NCI-H510A treated with DMSO at 0.1 percent for 48 hours (cell line): ENCODE data around the gene ABR.
"Not testable (repeated sequence)": the region's sequence is repeated elsewhere in the genome, so short reads cannot be mapped to it uniquely, and the experiment has no call there.

ENCODE experiments used
- DNase-seq: peaks from one replicate; lab custom pipeline; 2025; lab: John Stamatoyannopoulos, UW

ABR gene

DNA sequence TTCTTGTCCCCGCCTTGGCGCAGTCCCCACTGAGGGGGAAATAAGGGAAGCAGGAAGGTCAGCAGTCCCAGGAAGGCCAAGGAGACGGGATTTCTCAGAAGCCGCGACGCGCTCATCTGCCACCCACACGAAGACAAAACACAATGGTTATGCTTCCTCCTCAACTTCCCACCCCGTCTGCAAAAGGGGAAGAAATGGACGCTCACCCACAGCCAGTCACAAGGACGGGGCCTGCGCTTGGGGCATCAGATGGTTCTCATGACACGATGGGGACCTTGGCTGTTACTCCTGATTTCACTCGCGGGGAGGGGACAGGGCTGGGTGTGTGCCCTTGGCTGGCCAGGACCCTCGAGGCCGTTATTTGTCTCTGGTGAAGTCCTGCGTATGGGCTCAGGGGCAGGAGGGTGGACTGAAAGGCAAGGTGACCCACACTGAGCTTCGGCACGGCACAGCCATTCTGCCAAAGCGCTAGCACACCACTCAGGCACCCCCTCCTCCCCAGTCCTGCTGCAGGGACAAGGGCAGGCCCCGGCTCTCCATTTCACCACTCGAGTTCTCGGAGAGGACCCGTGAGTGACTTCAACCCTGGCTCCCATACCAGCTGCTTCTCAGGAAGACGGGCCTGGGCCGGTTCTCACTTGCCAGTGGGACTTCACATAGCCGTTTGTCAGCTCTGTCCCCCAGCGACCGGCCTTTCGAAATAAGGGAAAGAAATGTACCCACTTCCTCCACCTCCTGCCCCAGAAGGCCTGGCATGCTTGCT, 84.5 kb downstream of the ABR start:
- DNase-seq: no peak

DNA sequence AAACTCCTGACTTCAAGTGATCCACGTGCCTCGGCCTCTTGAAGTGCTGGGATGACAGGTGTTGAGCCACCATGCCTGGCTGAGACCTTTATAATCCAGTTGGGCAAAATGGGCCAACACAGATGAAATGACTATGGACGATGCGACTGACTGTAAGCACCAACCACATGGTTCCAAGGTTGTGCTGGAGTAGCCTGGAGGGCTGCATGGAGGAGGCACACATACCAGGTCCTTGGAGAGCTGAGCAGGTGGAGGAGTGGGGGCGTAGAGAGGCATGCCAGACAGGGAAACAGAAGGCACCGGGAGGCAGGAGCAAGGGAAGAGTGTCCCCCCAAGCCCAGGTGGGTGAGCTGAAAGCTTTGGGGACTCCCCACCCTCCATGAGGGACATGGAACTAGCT, 85.2 kb downstream of the ABR start:
- no peak for DNase-seq

DNA sequence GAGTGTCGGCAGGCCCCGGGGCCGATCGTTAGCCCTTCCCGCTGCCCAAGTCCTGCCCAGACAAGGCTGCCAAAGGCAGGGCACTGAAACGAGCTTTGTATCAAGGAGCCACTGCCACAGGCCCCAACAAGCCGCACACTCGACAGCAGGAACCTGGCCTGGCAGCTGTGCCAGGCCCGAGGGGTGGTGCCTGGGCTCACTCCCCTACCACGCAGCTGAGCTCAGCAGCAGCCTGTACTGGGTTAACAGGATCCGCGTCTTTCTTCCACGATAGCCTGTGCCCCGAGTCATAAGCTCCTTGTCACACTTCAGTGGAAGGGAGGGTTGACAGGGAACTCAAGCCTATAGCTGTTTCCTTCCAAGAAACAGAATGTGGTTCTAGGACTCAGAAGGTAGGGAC, 87.9 kb downstream of the ABR start:
- peak; percentile 20 for DNase-seq

DNA sequence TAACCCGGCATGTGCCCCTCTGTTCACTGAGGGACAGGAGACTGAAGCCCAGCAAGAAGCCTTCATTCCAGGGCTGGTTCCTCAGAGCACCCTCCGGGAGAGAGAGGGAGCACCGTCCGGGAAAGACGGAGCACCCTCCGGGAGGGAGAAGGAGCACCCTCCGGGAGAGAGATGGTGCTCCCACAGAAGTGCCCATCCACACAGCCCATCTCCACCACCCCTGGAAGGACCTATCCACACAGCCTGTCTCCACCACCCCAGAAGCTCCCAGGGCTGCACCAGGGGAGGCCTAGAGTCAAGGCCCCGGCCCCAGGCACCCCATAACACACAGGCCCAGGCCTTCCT, 88.6 kb downstream of the ABR start:
- no peak for DNase-seq

DNA sequence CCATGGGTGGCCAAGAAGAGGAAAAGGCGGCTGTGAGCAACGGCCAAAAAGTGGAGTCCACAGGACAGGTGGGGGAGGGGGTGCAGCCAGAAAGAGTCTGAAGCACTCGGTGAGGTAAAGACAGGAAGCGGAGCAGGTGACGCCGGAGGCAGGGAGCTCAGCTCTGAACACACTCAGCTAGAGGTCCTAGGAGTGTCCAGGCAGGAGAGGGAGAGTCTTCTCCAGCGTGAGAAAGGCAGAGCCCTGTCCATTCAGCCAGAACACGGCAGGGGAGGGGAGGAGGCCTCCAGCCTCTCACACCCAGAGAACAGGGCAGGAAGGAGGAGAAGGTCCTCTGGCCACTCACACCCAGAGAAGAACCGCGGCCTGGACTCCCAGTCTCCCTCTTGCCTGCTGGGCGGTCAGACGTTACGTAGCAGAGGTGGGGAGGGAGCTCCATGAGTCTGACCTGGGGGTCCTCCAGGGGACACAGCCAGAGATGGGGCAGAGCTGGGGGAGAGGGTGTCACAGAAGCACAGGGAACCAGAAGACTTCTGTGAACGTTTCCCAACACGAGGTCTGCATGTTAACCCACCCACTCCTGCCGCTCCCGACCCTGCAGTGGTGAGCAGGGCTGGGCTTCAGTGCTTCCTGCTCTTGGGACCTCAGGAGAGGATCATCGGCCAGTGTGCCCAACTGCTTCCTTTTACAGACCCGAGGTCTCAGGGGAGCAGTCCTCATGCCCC, 89.2 kb downstream of the ABR start:
- peak; percentile 58 for DNase-seq

DNA sequence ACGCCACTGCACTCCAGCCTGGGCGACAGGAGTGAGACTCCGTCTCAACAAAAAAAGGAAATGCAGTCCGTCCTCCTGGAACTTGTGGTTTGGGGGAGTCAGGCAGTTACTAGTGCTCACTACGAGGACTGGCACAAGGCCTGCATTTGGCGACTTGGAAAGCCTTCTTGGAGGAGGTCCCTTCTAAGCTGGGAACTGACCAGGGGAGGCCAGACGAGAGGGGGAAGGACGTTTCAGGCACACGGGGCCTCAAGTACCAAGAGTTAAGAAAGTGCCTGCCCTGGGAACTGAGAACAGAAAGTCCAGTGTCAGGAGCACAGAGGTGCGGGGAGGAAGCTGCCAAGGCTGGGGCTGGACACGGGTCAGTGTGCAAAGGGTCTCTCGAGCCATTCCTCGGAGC, 89.9 kb downstream of the ABR start:
- DNase-seq: no peak

DNA sequence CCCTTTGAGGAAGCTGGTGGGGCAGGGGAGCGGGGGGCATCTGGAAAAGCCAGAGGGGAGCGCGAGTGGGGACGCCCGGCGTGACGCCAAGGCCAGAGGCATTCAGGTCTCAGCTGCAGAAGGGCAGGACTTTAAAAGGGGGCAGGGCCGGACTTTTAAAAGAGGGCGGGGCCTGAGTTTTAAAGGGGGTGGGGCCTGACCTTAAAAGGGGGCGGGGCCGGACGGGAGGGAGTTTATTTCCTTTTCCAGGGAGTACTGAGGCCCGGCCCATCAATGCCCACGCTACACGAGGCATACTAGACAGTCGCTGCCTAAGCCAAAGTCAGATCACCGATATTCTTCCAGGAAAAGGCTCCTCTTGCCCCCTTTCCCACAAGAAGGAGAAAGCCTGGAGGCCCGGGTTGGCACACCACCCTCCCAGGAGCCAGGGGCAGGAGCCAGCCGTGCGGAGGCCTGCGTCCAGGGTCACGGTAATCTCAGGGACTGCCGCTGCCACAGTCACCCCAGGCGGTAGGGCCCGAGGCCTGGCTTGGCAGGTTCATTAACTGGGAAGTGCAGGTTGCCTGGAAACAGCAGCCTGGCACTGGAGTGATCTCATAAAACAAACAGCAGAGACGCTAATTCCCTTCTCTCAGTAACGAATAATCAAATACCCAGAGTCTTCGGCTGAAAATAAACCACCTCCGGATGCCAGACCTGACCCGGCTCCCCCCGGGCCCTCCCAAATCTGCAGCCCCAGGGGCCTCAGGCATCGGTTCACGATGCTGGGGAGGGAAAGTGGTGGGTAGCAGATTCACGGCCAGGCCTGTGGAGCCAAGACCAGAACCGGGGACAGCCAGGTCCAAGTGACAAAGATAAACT, 92.2 kb downstream of the ABR start:
- peak; percentile 68 for DNase-seq

DNA sequence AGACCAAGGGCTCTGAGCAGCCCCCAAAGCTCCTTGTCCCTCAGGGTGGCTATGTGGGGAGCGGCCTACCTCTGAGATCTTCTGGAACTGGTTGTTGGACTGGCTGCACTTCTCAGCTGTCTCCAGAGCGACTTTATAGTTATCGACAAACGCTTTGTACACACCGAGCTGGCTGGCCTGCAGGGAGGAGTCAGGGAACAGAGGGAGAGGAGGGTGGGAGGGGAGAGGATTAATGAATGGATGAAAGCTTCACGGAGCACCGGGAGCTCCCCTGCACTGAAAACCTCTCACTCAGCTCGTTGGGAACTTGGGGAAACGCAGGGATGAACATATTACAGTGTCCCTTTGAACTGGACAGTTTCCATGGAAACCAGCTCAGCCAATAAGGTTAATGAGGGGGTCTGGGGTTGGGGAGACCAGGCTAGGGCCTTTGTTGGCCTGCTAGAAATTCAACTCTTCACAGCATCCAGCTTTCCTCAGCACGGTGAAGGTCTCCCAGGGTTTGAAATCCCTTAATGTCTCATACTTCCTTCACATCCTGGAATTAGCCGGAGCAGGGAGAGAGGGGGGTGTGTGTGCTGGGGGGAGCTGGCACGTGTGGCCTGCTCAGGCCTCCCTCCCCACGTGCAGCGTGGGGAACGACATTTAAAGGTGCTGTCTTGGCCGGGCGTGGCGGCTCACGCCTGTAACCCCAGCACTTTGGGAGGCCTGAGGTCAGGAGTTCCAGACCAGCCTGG, 96.2 kb downstream of the ABR start:
- peak; percentile 57 for DNase-seq

DNA sequence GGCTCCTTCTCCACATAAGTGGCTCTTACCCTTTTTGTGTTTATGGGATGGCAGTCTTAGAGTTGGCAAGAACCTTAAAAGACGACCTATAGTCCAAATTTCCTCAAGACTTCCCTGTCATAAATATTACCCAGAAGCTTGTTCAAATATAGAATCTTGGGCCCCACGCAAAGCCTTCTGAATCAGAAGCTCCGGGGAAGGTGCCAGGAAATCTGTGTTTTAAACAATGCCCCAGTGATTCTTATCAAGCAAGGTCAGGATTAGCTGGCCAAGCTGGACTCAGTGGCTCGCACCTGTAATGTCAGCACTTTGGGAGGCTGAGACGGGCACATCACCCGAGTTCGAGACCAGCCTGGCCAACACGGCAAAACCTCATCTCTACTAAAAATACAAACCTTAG, 97.2 kb downstream of the ABR start:
- no peak for DNase-seq

DNA sequence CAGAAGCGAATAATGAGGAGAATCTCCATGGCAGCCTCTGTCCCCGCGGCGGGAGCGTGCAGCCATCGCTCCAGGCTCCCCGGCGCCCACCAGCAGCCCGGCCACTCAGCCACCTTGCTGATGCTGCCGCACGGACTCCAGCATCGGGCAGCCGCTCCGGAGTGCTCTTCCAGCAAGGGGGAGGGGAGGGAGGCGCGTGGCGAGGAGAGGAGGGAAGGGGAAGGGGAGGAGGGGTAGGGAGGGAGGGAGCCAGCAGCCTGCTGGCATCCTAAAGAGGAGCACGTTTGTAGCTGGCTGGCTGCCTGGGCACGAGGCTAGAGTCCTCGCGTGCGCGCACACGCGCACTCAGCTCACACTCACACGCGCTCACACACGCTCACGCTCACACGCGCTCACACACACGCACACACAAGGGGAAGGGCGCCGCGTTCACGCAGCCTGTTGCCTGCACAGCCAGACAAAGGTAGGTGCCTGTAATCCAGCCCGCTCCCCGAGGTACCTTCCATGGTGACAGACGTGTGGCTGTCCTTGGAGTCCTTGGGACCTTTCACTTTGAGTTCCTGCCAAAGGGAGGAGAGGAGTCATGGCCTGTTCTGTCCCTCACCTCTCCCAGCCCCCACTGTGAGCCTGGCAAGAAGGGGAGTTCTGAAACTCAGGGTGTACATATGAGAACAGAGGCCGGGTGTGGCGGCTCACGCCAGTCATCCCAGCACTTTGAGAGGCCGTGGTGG, 100.8 kb downstream of the ABR start:
- peak; percentile 39 for DNase-seq

DNA sequence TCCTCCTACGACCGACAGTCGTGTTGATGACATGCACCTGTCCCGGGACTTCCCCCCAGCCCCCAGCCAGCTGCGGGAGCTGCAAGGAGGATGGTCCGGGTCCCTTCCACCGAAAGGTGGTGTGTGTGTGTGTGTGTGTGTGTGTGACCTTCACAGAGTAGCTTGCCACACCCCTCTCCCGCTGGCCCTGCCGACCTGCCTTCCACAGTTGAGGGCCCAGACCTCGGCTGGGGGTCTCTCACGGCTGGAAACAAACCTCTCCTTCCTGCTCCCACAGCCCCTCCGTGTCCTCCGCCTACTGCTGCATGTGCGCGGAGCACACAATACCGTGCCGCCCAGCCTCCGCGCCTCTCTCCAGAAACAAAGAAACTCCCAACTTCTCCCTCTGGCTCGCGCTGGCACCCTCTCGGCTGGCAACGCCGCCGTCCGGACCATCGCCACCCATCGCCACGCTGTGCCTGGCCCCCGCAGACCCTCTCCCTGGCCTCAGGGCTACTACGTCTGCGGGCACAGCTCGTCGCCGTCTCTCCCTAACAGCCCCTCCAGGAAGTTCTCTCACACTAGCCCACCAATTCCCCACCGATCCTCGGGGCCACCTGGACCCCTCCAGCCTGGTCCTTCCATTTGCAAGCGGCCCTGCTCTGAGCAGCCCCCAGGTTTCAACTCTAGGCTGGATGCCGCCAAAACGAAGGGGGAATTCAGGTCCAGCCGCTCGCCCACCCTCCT, 101.6 kb downstream of the ABR start:
- DNase-seq: no peak

DNA sequence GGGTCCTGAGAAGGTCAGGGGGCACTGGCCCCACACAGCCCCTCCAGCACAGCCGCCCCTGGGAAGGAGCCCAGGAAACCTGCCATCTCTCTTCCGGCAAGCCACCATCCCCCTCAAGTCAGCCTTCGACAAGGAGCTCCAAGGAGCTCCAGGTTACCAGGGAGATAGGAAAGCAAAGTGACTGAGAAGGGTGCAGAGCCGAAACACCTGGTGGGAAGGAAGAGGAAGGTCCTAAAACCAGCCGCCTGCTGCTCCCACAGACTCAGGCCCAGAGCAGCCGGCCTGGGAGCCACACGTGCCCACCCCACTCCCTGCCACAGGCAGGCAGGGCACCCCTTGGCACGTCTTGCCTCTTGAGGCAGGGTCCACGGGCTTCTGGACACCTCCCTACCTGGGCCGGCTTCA, 102.2 kb downstream of the ABR start:
- no peak for DNase-seq

DNA sequence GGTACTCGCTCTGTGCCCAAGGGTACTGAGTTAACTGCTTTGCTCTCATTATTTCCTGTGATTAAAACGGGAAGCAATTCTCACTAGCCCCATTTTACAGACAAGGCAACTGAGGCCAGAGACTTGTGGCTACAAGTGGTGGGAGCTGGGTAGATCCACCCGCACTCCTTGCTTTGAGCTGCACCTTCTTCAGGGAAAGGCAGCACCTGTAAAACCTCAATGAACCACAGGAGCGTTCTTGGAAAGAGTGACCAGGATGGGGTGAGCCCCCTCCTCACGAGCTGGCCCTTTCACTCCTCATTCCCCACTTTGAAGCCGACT, 102.8 kb downstream of the ABR start:
- no peak for DNase-seq

DNA sequence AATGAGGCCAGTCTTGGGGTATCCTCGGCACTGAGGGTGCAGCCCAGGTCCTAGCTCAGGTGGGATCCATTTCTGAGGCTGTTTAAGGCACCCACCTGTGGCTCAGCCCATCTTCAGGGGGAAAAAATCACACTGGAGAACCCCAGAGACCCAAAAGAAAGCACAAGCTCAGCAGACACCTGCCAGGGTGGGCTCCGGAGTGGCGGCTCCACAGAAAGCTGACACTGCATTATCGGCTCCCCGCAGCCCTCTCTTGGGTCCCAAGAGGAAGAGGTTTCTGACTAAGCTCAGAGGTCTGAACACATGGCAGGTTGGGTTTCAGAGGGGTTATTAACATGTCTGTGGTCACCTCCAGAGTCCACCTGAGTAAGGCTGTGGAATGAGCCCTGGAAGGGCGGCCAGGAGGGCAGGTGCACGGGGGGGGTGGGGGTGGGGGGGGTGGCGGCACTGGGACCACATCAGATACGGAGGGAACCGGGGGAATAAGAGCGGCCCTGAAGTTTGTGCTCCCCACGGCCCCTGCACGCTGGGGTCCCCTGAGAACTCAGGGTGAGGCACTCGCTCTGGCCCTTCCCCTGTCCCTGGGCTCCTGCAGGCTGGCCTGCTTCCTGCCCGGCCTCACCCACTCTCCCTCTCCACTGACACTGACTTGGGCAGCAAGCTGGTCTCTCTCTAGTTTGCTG, 103.3 kb downstream of the ABR start:
- DNase-seq: no peak

DNA sequence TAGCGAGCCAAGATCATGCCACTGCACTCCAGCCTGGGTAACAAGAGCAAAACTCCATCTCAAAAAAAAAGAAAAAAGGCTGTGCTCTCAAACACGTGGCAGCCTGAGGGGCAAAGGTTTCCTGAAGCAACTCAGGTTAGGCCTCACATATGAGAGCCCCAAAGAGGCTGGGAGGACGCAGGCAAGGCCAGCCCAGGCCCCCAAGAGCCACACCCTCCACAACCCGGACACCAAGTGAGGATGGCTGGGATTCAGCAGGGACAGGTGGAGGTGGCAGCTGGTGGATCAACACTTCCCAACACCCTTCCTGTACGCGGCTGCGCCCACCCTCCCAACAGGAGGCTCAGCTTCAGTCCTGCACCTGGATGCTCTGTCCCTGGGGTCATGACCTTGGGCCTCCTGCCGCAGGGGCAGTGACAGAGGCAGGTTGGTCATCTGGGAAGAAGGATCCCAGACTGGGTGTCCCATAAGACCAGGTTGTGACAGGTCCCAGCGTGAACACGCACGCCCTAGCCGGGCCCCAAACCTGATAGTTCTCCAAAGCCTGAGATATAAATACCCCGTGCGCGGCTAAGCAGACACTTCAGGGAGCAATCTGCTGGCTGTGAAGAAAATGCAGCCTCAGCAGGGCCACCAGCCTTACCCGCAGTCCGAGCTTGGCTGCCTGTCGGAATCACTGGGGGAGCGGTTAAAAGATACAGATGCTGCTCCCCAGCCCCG, 104.7 kb downstream of the ABR start:
- DNase-seq: peak; percentile 43

DNA sequence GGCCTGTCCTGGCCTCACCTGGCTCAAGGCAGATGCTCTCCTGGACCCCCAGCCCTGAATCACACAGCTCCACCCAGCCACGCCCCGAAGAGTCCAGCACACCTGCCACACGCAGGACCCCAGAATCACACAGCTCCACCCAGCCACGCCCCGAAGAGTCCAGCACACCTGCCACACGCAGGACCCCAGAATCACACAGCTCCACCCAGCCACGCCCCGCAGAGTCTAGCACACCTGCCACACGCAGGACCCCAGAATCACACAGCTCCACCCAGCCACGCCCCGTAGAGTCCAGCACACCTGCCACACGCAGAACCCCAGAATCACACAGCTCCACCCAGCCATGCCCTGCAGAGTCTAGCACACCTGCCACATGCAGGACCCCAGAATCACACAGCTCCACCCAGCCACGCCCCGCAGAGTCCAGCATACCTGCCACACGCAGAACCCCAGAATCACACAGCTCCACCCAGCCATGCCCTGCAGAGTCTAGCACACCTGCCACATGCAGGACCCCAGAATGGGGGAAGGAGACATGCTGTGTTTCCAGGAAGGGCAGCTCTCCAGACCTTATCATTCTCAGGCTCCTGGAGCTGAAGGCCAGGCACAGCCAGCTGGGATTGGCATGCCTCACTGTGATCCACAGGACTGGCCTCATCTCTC, 105.7 kb downstream of the ABR start:
- DNase-seq: not testable (repeated sequence)

DNA sequence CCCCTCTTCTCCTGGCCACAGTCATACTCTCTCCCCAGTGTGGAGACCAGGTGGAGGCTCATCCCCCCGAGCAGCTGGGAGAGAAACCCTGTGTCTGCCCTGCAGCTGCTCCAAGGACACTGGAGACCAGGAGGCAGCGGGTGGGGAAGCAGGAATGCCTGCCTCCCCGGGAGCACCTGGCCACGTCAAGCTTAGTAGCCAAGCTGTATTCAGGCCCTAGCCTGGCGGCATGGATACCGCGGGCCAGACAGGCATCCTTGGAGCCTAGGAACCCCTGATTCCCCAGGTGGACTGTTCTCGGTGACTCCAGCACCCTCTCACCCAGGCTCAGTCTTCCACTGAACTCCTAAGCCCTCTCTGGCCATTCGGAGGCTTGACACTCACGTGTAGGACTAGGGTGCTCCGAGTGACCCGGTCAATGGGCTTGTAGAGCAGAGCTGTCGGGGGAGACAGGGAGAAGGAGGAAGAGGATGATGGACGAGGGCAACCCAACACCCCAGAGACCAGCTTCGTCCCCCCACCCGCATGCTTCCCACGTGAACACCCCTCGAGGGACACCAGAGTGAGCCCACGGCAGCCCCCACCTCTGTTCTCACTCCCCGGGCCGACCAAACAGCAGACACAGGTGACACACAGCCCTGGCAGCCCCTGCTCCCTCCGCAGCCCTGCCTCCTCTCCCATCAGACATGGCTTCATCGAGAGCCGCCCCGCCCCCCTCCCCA, 106.4 kb downstream of the ABR start:
- DNase-seq: no peak

DNA sequence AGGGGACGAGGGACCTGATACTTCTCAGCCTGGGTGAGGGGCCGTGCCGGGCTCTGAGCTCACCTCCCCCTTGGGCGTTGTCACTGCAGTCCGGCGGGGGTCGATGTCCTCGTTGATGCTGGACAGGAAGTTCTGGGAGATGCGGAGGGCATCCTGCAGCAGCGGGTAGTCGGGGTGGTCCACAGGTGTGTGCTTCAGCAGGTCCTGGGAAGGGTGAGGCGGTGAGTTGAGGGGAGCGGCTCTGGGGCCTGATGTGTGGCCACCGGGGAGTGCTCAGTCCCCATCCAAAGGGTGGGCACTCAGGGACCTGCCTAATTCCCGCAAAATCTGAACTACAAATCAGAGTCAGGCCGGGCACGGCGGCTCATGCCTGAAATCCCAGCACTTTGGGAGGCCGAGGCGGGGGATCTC, 107.2 kb downstream of the ABR start:
- no peak for DNase-seq
